K562 treated with DMSO at 1 percent for 4 hours (cell line): Measurements from ENCODE around the gene CEP55. TPM values are rescaled to one million over a fixed set of nuclear protein-coding genes. Genes with fewer than 3 reads are reported as not detected.

ENCODE experiments used
- total RNA-seq: library from RNA; unstranded; fragments of 300-600 nt; gene quantifications from 2 replicates; pipeline ENCODE4 v1.2.3, GENCODE V29; 2022; ENCODE audit not compliant: insufficient read depth

Gene CEP55
- 7.7 and 9.7 TPM in 2 replicates for total RNA-seq

DNA sequence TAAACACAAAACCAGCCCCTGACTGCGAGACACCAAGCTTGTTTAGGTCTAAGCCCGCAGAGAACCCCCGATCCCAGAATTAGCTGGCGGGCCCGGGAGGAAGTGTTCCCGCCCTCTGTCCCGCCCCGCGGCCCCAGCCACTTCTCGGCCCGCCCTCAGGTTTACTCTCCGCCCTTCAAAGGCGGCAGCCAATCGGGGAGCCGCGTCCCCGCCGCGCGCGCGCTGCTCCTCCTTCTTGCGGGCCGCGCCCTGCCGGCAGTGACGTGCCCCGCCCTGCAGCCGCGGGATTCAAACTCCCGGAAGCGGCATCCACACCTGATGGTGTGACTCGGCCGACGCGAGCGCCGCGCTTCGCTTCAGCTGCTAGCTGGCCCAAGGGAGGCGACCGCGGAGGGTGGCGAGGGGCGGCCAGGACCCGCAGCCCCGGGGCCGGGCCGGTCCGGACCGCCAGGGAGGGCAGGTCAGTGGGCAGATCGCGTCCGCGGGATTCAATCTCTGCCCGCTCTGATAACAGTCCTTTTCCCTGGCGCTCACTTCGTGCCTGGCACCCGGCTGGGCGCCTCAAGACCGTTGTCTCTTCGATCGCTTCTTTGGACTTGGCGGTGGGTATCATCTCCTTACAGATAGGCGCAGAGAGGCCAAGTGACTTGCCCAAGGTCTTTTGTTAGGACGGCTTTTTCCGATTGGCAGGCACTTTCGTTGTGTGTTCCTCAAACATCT is at the start of gene CEP55:
CEP55 (plus strand) TSS at position 291 of the 720 bp plus-strand sequence. CDS start 3,440 bp downstream, outside the sequence.

DNA sequence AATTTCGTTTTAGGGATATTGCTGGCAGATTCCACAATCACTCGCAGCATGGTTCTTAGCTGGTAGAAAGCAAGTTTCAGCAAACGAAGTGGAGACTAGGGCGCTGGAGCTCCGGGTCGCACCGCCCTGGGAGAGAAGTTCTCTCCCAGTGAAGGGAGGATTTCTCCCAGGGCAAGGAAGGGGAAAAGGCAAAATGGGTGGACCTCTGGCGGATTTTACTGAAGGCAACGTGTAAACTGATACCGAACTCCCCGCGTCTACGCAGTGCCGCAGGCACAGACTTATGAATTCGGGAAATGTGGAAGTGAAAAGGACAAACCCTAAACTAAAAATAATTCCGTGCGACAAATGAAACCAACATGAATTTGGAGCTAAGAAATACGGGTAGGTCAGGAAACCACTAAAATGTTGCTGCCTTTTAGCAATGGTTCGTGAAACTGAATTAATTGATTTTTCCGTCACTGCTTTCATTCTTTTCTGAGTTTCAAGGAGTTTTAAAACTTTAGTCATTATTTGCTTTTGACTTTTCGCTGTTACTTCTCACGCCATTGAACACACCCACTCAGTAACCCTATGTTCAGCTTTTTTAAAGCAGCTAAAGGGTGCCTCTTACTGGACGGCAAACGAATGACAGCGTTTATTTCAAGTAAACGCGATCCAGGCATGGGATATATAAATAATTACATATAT is 14.1 kb upstream of the CEP55 start, which contains the start of gene MYOF:
MYOF (minus strand) TSS at position 190 of the 690 bp plus-strand sequence; CDS start at position 50, 140 bp downstream.

DNA sequence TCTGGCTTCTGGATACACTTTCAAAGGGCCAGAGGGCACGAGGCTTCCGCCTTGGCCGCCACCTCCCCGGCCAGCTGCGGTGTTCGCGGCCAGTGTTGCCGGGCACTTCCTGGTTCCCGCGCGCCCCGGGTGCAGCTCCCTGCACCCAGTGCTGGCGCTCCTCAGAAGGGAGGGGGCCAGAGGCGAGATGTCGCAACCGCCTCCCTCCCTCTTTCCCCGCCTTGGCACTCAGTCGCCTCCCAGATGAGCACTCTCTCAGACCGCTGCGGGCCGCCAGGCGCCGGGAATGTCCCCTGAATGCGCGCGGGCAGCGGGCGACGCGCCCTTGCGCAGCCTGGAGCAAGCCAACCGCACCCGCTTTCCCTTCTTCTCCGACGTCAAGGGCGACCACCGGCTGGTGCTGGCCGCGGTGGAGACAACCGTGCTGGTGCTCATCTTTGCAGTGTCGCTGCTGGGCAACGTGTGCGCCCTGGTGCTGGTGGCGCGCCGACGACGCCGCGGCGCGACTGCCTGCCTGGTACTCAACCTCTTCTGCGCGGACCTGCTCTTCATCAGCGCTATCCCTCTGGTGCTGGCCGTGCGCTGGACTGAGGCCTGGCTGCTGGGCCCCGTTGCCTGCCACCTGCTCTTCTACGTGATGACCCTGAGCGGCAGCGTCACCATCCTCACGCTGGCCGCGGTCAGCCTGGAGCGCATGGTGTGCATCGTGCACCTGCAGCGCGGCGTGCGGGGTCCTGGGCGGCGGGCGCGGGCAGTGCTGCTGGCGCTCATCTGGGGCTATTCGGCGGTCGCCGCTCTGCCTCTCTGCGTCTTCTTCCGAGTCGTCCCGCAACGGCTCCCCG is 70.2 kb downstream of the CEP55 start, which contains the start of gene FFAR4:
FFAR4 (plus strand) TSS at position 231 of the 842 bp plus-strand sequence; CDS start at position 287, 56 bp downstream.

Other genes with a start within 250 kb of the CEP55 start
- not detected in 2 replicates for gene MYOF, start 14.3 kb upstream of the CEP55 start, total RNA-seq
- not detected in 2 replicates for gene FFAR4, start 70.1 kb downstream of the CEP55 start, total RNA-seq
- gene RBP4, start 104.6 kb downstream of the CEP55 start, total RNA-seq = not detected in 2 replicates
- not detected in 2 replicates for gene PDE6C, start 115.9 kb downstream of the CEP55 start, total RNA-seq
- gene FRA10AC1, start 206.0 kb downstream of the CEP55 start, total RNA-seq = 2.4 and 5.8 TPM in 2 replicates